T1000 (cell line): ENCODE results near the gene FAM47E.
"Not testable (repeated sequence)": the region's sequence is repeated elsewhere in the genome, so short reads cannot be mapped to it uniquely, and the experiment has no call there.

Experiments
- DNase-seq: peaks from one replicate; lab custom pipeline; 2025; ENCODE audit warnings: mixed read lengths; lab: John Stamatoyannopoulos, UW

FAM47E gene

DNA sequence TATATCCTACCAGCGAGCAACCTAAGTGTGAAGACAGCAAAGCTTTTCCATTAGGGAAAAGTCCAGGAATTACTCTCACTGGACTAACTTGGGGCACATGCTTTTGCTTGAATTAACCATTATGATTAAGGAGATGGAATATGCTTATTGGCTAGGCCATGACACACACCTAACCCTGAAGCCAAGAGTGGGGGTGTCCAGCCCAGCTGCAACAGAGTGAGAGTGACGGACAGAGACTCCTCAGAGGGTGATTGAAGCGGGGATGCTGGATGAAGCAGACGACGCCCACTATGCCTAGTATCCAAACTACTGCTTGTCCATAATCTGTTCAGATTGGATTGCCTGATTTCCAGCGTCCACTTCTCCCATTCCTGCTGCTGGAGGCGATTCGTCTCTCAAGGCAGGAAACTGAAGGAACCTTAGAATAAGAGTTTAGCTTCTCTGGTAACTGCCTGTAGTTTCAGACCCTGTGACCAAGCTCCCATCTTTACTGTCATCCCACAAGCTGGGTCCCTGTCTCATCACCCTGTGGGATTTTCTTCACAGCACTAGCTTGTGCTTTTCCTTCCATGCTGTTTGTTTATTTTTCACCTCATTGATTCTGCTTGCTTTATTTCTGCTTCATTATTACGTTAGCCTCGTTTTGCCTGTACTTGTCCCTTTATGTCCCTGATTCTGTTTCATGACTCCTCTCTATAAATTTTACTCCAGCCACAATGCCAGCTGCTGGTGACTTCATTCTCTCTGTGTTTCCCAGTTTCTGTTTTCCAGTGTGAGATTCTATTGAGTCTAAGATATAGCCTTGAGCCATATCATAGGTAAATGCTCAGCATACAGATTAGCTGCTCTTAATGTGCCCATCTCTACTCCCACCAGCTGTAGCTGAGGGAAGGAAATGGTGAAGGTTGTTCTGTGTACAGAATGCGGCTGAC, 19.0 kb downstream of the FAM47E start:
- DNase-seq: no peak

DNA sequence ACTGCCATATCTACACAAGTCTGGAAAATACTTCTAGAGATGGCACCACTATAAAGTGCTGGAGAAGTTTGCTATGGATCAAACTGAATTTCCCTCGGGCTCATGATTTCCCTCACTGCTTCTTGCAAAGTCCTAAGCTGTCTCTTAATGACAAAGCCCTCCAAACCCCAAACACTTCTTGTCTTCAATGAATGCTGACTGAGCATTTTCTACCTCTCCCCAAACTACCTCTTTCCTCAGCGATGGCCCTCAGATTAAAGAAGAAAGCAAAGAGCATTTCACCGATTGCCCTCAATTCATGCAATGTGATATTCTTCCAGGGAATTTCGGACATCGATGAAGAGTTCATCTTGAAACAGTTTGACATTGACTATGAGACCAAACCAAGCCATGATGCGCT, 19.7 kb downstream of the FAM47E start:
- no peak for DNase-seq

DNA sequence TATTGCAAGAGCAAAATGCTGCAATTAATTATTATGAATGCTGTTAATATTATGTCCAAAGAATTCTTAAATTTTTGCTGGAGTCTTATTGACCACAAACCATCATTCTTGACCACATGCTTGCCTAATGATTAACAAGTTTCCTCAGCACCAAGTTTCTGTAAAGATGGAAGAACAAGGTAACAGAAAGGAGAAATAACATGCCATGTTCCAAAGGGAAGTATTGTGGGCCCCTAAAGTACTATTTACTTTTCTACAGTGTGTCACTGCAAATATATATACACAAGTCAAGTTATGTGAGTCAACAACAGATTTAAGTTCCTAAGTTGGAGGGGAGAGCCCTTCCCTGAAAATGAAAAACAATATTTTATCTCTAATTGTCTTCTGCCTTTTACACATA, 20.6 kb downstream of the FAM47E start:
- DNase-seq: no peak

DNA sequence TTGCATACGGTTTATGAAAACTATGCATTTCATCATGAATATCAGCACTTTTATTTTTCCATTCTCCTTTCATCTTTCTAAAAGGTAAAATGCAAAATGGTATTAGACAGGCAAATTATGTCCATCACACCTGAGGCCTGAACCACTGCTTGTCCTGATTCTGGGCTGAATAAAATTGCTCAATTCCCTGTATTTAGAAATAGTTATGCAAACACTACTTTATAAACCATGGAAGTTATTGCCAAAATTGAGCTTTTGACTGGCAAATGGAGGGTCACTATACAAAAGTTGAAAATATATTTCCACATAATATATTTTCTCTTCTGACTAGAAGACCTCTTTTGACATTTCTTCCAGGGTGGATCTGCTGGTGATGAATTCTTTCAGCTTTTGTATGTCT, 21.1 kb downstream of the FAM47E start:
- no peak for DNase-seq

DNA sequence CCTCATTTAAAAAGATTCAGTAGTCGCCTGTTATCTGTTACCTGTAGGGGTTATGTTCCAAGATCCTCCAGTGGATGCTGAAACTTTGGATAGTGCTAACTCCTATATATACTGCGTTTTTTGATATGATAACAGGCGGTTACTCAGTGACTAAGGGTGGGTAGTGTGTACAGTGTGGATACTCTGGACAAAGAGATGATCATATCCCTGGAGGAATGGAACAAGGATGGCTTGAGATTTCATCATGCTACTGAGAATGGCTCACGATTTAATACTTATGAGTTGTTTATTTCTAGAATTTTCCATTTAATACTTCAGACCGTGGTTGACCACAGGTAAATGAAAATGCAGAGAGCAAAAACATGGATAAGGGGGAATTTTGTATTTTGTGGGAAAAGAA, 21.5 kb downstream of the FAM47E start:
- no peak for DNase-seq

DNA sequence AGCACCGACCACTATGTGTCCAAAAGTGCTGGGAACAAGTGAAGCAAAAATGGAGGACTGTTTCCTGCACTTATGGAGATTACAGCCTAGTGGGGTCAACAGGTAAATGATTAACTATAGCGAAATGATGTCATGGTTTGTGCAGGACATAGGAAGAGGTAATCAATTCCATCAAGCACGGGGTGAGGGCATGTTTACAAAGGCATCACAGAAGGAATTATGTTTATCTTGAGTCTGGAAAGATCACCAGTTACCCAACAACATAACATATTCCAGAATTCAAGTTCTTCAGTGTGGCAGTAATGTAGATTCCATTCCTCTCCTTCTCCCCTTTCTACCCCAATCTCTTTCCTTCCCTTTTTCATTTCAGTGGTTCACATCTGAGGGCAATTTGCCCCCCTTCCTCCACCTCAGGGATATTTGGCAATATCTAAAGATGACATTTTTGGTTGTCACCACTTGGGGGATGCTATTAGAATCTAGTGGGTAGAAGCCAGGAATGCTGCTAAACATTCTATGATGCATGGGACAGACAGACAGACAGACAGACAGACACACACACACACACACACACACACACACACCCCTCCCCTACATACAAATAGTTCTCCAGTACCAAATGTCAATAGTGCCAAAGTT, 24.1 kb downstream of the FAM47E start:
- DNase-seq: no peak

DNA sequence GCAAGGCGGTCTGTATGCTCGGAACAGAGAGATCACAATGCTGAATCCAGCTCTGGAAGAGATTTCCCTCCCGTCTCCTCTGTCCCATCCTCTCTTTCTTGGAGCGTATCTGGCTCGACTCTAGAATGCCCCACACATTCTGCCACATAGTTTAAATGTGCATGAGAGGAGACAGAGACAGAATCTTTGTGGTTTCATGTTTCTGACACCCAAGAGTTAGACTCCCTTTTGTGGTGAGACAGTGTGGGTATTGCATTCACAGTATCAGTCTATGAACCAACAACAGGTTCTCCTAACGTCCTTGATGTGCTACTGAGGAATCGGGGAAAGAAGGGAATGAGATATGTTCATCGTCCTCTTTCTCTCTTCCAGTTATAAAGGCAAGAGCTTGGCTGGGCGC, 25.3 kb downstream of the FAM47E start:
- DNase-seq: no peak

DNA sequence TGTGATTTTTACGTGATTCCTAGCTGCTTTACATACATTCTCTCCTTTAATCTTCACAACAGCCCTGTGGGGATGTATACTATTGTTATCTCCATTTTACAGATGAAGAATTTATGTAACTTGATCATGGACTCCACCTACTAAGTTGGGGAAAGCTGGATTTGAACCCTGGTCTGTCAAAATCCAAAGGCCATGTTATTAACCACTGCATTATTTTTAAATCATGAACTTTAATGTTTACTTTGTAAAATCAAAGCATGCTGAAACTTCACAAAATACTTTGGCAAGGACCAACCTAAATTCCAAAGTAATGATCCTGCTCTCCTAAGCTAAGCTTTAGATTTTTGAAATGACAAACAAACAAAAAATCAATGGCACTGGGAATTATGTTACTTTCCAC, 26.1 kb downstream of the FAM47E start:
- DNase-seq: no peak

DNA sequence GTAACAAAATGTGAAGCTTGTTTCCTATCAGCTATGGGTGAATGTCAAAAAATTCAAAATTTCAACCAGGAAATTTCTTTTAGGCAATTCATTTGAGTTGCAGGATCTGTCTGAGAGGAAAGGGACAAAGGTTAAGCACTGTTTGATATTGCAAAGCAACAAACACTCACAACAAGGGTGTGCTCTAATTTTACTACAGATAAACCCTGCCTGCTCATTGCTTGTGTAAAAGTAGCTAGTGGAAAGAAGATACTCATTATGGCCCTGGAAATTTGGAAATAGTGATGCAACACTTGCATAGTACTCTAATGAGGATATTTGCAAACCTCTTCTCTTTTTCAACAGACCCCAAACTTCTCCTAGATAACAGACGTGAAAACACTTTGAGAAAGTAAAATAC, 27.1 kb downstream of the FAM47E start:
- DNase-seq: no peak

DNA sequence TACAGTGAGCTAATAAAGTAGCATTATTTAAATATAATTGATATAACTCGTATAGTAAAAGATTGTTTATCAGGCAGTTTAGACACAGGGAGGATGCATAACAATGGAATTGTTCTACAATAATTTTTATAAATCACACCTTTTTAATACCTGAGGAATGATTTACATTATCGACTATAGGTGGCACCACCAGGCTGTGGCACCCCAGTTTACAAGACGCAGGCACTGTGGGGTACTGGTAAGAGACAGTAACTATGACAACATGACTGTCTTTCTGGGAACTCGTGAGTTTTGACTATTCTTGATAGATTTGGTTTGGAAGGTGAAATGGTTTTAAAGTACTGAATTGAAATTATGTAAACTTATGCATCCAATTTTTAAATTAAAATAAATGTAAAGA, 27.9 kb downstream of the FAM47E start:
- DNase-seq: no peak

DNA sequence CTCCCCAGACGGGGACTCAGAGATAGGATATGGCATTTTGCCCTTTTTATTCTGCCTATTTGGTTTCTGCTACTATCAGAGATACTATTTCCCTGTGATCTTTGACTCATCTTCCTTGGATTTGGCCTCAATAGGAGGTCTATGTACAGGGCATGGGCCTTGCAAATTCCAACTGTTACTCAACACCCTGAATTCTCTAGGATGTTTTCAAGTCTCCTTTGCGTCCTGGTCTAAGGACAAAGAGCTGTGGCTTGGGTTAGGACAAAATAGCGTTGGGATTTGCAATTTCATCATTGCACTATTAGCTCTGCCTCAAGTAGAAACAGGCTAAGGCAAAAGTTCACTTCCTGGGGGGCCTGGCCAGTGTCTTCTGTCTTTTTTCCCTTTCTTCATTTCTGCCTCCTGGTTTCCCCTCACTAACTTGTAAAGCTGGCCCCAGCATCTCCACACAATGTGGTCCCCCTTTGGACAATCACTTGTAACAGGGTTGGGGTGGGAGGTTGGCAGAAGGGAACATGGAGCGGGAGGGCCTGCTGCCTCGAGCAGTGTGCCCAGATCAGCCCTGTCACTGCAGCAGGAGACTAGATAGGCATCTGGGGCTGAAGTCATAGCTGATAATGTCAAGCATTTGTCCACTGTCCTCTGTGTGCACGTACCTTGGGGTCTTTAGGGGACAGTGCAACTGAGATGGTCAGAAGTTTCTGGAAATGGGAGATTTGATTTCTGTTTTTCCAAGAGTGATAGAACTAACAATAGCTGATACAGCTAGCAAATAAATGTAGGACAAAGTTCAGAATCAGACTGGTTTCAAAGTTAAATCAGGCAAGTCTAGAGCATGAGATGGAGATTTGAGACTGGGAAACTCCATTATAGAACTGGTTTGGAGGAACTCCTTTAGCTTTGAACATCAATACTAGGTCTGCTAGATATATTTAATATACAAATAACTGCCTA, 29.2 kb downstream of the FAM47E start:
- no peak for DNase-seq

DNA sequence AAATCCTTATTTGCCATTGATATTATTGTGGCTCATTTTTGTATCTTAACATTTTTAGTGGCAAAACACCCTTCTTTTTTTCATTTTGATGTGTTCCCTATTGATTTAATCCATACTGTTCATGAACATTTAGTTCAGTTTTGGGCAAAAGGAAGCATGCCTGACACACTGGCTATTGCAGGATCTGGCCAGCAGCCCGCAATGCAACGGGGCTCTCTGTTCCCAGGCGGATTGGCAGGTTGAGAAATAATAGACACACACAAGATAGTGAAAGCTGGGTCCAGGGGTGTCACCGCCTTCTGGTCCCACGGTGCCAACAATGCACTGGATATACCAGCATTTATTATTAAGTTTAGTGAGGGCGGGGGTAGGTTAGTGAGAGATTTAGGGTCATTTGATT, 30.1 kb downstream of the FAM47E start:
- DNase-seq: not testable (repeated sequence)

DNA sequence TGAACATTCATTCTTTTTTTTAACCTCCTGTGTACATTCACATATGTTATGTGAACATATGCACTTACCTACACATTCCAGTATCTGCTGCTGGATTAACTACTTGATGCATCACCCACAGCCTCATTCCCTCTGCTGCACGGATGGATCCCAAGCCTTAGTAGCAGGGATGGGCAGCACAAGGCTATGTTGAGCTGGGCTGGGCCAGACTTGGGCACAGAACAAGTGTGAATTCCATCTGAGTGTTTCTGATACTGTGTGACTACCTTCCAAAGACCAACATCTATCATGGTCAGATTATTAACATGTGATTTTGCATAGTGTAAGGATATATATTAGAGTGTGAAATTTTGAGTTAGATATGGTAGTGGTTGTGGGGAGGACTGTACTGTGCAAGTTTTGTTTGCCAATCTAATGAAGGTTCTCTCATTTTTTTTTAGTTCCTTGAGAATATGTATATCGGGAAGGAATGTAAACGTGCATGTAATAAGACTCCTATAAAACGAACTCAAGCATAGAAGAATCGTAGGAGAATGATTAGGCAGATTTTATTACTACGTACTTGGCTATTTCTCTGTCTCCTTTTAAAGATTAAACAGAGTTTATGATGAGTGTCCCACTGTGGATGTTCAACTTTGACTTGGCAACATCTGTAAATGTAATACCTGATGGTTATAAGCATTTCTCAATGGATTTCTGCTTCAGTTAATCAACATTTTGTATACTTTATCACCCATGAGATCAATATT, 31.6 kb downstream of the FAM47E start:
- no peak for DNase-seq

DNA sequence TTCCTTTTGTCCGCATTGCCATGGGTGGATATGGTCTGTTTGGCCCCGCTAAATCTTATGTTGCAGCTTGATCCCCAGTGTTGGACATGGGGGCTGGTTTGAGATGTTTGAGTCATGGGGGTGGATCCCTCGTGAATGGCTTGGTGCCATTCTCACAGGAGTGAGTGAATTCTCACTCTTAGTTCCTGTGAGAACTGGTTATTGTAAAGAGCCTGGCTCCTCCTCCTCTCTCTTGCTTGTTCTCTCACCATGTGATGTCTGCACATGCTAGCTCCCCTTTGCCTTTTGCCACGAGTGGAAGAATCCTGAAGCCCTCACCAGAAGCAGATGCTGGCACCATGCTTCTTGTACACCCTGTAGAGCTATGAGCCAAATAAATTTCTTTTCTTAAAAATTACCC, 32.4 kb downstream of the FAM47E start:
- DNase-seq: no peak

DNA sequence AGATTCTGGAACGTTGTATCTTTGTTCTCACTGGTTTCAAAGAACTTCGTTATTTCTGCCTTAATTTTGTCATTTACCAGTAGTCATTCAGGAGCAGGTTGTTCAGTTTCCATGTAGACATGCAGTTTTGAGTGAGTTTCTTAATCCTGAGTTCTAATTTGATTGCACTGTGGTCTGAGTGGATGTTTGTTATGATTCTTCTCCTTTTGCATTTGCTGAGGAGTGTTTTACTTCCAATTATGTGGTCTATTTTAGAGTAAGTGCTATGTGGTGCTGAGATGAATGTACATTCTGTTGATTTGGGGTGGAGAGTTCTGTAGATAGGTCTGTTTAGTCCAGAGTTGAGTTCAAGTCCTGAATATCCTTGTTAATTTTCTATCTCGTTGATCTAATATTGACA, 36.3 kb downstream of the FAM47E start:
- not testable (repeated sequence) for DNase-seq

DNA sequence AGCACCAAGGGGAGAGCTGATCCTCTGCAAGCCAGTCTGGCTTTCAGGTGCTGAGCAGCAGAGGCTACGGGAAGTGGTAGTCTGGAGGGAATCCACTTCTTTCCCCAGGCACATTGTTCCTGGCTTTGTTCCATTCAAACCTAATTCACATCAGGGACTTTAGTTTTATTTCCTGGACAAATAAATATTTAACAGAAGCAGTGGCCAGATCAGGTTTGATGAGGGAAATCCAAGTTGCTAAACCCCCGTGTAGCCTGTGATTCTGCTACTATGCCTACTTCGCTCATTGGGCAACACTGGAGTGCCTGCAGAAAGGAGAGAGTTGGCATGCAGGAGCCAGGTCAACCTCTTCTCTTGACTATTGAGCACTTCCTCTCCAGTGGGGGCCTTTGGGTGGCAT, 41.2 kb downstream of the FAM47E start:
- no peak for DNase-seq

DNA sequence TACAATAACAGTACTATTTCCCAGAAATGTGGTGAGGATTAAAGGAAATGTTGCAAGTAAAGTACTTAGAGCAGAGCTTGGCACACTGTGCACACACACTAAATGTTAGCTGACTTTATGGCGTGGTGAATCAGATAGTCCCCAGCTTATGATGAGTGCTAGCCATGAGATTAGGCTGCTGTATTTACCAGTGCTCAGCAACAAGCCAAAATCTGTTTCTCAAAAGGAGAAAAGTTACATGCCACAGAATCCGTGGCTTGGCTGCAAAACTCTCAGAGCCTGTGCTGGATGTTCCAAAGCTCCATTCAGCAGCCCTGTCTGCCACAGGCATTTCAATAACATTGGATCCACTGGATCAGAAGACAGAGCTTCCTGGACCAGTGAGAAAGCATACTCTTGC, 42.3 kb downstream of the FAM47E start:
- no peak for DNase-seq

DNA sequence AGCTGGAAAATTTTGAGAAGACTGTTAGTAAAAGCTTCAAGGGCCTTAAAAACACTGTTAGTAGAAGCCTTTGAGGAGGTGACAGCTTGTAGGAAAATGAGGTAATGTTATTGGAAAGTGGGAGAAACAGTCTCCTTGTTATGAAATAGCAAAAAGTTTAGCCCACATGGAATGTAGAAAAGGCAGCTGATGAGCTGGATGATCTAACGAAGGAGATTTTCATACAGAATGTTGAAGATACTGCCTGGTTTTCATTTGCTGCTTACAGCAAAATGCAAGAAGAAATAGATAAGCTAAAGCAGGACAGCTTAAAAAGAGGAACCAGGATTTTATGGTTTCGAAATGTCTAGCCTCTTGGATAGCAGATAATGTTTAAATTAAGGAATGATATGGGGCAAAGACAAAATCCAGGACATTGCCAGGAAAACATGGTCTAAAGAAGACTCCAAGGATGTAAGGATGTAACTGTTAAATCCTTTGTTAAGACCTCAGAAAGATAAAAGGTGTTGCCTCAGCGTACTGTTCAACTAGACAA, 44.8 kb downstream of the FAM47E start:
- no peak for DNase-seq

DNA sequence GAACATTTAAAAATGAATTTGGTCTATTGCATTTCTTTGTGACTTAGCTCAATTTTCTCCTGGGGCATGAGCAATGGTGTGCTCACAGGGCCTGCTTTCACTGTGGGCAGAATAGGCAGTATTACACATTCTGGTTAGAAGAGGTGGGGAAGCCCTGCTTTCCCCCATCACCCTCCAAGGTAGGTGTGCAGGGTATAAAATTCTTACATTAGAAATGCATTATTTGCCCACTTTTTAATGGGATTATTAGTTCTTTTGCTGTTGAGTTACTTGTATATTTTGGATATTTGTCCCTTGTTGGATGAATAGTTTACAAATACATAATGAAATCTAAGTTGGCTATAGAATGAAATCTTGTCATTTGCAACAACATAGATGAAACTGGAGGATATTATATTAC, 46.7 kb downstream of the FAM47E start:
- DNase-seq: no peak

DNA sequence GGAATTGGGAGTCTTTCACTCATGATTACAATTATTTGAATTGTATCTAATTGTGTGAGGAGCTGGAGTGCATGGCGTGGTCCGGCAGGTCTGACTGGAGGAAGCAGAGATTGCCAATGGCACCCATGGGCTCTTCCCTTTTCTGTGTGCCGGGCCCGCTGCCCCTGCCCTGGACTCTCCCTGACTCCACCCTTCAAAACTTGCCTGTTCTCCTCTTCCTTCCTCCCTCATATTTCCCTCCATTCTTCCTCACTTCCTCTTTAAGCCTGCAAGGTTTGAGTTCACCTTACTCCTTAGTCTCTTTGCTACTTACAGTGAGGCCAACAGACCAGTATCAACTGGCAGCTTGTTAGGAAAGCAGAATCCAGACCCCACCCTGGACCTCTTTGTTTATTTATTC, 48.5 kb downstream of the FAM47E start:
- no peak for DNase-seq

DNA sequence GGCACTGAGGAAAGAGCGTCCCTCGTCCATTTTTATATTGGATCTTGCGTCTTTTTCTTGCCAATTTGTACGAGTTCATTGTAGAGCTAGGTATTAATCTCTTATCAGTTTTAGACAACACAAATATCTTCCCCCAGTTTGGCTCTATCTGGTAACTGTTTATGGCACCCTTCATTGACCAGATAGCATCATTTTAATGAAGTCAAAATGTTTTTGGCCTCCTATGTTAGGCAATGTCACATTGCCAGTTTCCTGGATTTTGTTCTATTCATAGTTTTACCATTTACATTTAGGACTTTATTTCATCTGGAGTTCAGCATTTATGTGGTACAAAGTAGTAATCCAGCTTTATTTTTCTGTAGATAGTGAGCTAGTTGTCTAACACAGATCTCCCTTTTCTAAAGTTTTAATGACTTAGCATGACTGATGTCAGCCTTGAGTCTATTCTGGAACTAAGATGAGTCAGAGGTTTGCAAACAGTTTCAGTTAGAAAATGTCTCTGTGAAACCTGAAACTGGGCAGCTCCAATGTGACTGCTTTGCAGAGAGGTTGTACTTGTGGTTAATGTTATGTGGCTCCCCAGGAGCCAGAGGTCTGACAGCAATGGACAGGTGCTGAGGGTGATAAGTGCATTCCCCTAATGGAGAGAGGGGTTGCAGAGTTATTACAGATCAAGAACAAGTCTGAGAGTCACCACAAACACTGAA, 49.7 kb downstream of the FAM47E start:
- no peak for DNase-seq
